Measurements from ENCODE around the gene MAOA. TPM values are rescaled to one million over a fixed set of nuclear protein-coding genes. Genes with fewer than 3 reads are reported as not detected.

The MAOA gene
- polyA plus RNA-seq, 2 of the 4 experiments (the other 2 are of a cell fraction) = 0.34 to 5.6 TPM

DNA sequence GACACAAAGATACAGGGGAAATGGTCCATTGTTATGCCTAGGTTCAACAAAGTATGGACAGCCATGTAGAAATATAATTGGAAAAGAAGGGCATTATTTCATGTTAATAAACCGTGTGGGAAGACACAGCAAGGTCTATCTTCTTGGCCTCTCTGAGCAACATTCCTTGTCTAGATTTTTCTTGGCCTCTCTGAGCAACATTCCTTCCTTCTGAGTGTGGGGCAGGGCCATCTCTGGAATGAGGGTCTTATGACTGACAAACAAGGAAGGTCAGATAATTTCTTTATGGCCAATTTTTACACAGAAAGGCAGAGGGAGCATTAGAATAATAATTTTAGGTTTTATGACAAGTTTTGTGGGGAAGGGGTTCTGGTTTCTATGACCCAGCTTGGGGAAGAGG is 24.3 kb upstream of the MAOA start (continued):
- TF ChIP-seq, protein P1, sequence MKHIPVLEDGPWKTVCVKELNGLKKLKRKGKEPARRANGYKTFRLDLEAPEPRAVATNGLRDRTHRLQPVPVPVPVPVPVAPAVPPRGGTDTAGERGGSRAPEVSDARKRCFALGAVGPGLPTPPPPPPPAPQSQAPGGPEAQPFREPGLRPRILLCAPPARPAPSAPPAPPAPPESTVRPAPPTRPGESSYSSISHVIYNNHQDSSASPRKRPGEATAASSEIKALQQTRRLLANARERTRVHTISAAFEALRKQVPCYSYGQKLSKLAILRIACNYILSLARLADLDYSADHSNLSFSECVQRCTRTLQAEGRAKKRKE (CRISPR knock-in tag; IDR thresholded peaks at IDR 0.05; ENCODE audit: low read depth) = no peak
- TF ChIP-seq, protein P2, sequence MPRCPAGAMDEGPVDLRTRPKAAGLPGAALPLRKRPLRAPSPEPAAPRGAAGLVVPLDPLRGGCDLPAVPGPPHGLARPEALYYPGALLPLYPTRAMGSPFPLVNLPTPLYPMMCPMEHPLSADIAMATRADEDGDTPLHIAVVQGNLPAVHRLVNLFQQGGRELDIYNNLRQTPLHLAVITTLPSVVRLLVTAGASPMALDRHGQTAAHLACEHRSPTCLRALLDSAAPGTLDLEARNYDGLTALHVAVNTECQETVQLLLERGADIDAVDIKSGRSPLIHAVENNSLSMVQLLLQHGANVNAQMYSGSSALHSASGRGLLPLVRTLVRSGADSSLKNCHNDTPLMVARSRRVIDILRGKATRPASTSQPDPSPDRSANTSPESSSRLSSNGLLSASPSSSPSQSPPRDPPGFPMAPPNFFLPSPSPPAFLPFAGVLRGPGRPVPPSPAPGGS (IDR thresholded peaks at IDR 0.05) = no peak
- TF ChIP-seq HOXB13 (CRISPR knock-in tag; IDR thresholded peaks at IDR 0.05; ENCODE audit: low read depth) = no peak

DNA sequence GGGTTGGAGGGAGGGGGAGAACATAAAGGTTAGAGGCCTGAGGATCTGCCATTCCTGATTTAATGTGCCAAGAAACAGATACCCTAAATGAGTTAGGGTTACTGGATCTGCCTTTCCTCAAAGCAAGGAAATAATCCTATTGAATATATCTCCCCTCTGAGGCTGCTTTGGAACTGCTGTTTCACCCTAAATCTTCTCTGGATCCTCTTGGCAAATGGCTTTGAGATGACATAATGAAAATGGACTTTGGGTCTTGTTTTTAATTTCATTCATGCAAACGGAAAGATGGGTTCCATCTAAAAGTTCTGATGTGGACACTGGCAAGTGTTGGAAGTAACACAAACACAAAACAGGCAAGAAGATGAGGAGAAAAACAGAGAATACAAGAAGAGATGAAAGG is 23.0 kb upstream of the MAOA start:
- ATAC-seq = no peak
- 13% methylated on average over 1 of the region's 1 CpG for WGBS (ENCODE audit: missing lambda C conversion rate)
- Histone ChIP-seq H3K4me1 (no peaks in the 10 kb centered on the region), H3K9me3 (no peaks in the 10 kb centered on the region), H3K4me3 (no peak overlapping the region), H3K4me2 (no peak overlapping the region), H3K27ac (no peak overlapping the region)
- TF ChIP-seq, protein P3, sequence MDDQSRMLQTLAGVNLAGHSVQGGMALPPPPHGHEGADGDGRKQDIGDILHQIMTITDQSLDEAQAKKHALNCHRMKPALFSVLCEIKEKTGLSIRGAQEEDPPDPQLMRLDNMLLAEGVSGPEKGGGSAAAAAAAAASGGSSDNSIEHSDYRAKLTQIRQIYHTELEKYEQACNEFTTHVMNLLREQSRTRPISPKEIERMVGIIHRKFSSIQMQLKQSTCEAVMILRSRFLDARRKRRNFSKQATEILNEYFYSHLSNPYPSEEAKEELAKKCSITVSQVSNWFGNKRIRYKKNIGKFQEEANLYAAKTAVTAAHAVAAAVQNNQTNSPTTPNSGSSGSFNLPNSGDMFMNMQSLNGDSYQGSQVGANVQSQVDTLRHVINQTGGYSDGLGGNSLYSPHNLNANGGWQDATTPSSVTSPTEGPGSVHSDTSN (IDR thresholded peaks at IDR 0.05) = no peak
- TF ChIP-seq CBX2 (IDR thresholded peaks at IDR 0.05; ENCODE audit: borderline replicate concordance, low read depth) = no peak
- TF ChIP-seq, protein P2 (IDR thresholded peaks at IDR 0.05) = no peak
- no peak for TF ChIP-seq NFE2L2 (conservative IDR thresholded peaks at IDR 0.05; ENCODE audit: low read length)
- TF ChIP-seq HOXB13 (CRISPR knock-in tag; IDR thresholded peaks at IDR 0.05; ENCODE audit: low read depth) = no peak
- TF ChIP-seq, protein P1 (CRISPR knock-in tag; IDR thresholded peaks at IDR 0.05; ENCODE audit: low read depth) = no peak
- TF ChIP-seq ZNF302 (CRISPR knock-in tag; IDR thresholded peaks at IDR 0.05) = no peak
- no peak for TF ChIP-seq TP53 (CRISPR knock-in tag; IDR thresholded peaks at IDR 0.05)
- no peak for TF ChIP-seq KDM5A (IDR thresholded peaks at IDR 0.05)
- TF ChIP-seq, protein P4, sequence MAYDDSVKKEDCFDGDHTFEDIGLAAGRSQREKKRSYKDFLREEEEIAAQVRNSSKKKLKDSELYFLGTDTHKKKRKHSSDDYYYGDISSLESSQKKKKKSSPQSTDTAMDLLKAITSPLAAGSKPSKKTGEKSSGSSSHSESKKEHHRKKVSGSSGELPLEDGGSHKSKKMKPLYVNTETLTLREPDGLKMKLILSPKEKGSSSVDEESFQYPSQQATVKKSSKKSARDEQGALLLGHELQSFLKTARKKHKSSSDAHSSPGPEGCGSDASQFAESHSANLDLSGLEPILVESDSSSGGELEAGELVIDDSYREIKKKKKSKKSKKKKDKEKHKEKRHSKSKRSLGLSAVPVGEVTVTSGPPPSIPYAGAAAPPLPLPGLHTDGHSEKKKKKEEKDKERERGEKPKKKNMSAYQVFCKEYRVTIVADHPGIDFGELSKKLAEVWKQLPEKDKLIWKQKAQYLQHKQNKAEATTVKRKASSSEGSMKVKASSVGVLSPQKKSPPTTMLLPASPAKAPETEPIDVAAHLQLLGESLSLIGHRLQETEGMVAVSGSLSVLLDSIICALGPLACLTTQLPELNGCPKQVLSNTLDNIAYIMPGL (CRISPR knock-in tag; IDR thresholded peaks at IDR 0.05; ENCODE audit: borderline replicate concordance) = no peak
- no peak for TF ChIP-seq CEBPB (IDR thresholded peaks at IDR 0.05)
- TF ChIP-seq RFX5 (IDR thresholded peaks at IDR 0.05) = no peak
- no peak for TF ChIP-seq SREBF2 (IDR thresholded peaks at IDR 0.05)
- POLR2A ChIA-PET = no interaction called here
- peak; percentile 67 for FAIRE-seq
- CTCF ChIA-PET = no interaction called here
- DNase-seq (ENCODE audit: low read depth in 1 of 2, low spot score in 1 of 2) = no peak

DNA sequence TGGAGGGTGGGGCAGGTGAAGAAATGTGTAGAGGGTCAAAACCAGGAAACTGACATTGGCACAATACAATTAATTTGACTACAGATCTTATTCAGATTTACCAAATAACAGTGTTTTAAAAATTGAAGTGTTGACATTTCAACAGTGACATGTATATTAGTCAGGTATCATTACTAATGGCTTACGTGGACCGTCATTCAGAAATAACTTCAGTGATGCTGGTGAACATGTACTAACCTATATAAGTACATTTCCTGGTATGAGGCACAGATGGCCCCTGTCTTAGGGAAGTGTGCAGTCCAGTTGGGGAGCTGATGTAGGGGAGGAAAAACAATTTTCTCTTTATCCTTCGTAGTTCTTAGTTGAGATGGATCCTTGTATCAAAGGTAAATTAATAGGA is 22.3 kb upstream of the MAOA start:
- TF ChIP-seq MYC (IDR thresholded peaks at IDR 0.05; ENCODE audit: borderline replicate concordance, low read length) = no peak
- TF ChIP-seq RCOR1 (IDR thresholded peaks at IDR 0.05; ENCODE audit: low read depth, low read length) = no peak
- TF ChIP-seq HEYL (CRISPR knock-in tag; IDR thresholded peaks at IDR 0.05) = no peak
- TF ChIP-seq RNF2 (IDR thresholded peaks at IDR 0.05; ENCODE audit: borderline replicate concordance, low read depth) = no peak
- no peak for TF ChIP-seq CHD4 (IDR thresholded peaks at IDR 0.05; ENCODE audit: borderline replicate concordance)
- TF ChIP-seq, protein P5, sequence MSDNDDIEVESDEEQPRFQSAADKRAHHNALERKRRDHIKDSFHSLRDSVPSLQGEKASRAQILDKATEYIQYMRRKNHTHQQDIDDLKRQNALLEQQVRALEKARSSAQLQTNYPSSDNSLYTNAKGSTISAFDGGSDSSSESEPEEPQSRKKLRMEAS (IDR thresholded peaks at IDR 0.05) = no peak
- TF ChIP-seq ZFP36 (IDR thresholded peaks at IDR 0.05; ENCODE audit: borderline replicate concordance, partially characterized antibody) = no peak
- TF ChIP-seq HOXB13 (CRISPR knock-in tag; IDR thresholded peaks at IDR 0.05; ENCODE audit: low read depth) = no peak
- no peak for TF ChIP-seq HDAC2 (IDR thresholded peaks at IDR 0.05)
- TF ChIP-seq POLR2AphosphoS2 (conservative IDR thresholded peaks at IDR 0.05; ENCODE audit: low read length) = no peak
- TF ChIP-seq NFE2L2 (conservative IDR thresholded peaks at IDR 0.05; ENCODE audit: low read length) = no peak
- TF ChIP-seq ESRRA (IDR thresholded peaks at IDR 0.05; ENCODE audit: borderline replicate concordance, low read length) = no peak
- TF ChIP-seq POLR2A (IDR thresholded peaks at IDR 0.05; ENCODE audit: low read length) = no peak
- no peak for TF ChIP-seq ZC3H11A (IDR thresholded peaks at IDR 0.05)
- ATAC-seq = no peak
- H3K4me3 ChIP-seq = no peak overlapping the region
- ChIA-PET POLR2A (no interaction called here), CTCF (no interaction called here)
- no peak for DNase-seq (ENCODE audit: low read depth in 1 of 2, low spot score in 1 of 2)
- H3K27ac ChIP-seq = no peak overlapping the region
- no peaks in the 10 kb centered on the region for H3K4me1 ChIP-seq
- 33% methylated on average over 3 of the region's 3 CpGs for WGBS (ENCODE audit: missing lambda C conversion rate)
- no peak for FAIRE-seq
- H3K9me3 ChIP-seq = no peaks in the 10 kb centered on the region
- H3K4me2 ChIP-seq = no peak overlapping the region

Measured in A549 (cell line).